GM12865 (cell line): ENCODE measurements around the gene TNFRSF14.

Experiments used
- DNase-seq: peaks from one replicate; pipeline ENCODE4 v3.0.0; 2010; ENCODE audit warnings: low read depth
- H3K4me3 ChIP-seq: 2 replicates; pipeline ENCODE4 v1.5.1; 2011; ENCODE audit warnings: mild to moderate bottlenecking, low read depth, low read length, control low read depth
- CTCF ChIP-seq: IDR thresholded peaks from 2 replicates; pipeline ENCODE4 v1.5.1; 2011; ENCODE audit warnings: low read length, control low read depth, low read depth, inconsistent platforms; ENCODE audit not compliant: insufficient read depth; ENCODE audit errors: missing control alignments

Gene TNFRSF14

GRCh38 chr1:2590233-2591141 lies 34.3 kb downstream of the TNFRSF14 start:
- no peak for DNase-seq
- no peak overlapping the region for H3K4me3 ChIP-seq
- TF ChIP-seq CTCF, result no peak

GRCh38 chr1:2591233-2591580 lies 35.0 kb downstream of the TNFRSF14 start:
- no peak for DNase-seq
- TF ChIP-seq CTCF, result no peak
- H3K4me3 ChIP-seq, result no peak overlapping the region

- TF ChIP-seq CTCF, result no peak
- DNase-seq, result no peak
- no peak overlapping the region for H3K4me3 ChIP-seq
Measured at GRCh38 chr1:2591581-2592261, 35.5 kb downstream of the TNFRSF14 start.

GRCh38 chr1:2592672-2593071 lies 36.5 kb downstream of the TNFRSF14 start:
- DNase-seq, result no peak
- H3K4me3 ChIP-seq, result no peak overlapping the region
- no peak for TF ChIP-seq CTCF

- TF ChIP-seq CTCF, result no peak
- H3K4me3 ChIP-seq, result no peak overlapping the region
- DNase-seq, result no peak
Measured at GRCh38 chr1:2593251-2593878, 37.2 kb downstream of the TNFRSF14 start.

GRCh38 chr1:2594001-2594640 lies 38.0 kb downstream of the TNFRSF14 start:
- no peak for DNase-seq
- H3K4me3 ChIP-seq, result no peak overlapping the region
- TF ChIP-seq CTCF, result no peak
